Muscle of back (tissue), 11 donors: ENCODE results near the gene PDGFB. TPM values are rescaled to one million over a fixed set of nuclear protein-coding genes. Genes with fewer than 3 reads are reported as not detected.

Experiments used
- DNase-seq, 3 donors: peaks; one replicate each; pipeline versions ENCODE4 v3.0.0 to v3.0.0-alpha.2; 2013
- polyA plus RNA-seq, 10 donors: library from polyadenylated mRNA; unstranded; fragments of 120-200 nt; gene quantifications; one replicate each; pipeline ENCODE4 v1.2.1, GENCODE V29; 2013; ENCODE audit not compliant: insufficient read length in 10 of 10

The PDGFB gene
- polyA plus RNA-seq, 10 donors = 14.6 to 23.9 (median 16.9) TPM

DNA sequence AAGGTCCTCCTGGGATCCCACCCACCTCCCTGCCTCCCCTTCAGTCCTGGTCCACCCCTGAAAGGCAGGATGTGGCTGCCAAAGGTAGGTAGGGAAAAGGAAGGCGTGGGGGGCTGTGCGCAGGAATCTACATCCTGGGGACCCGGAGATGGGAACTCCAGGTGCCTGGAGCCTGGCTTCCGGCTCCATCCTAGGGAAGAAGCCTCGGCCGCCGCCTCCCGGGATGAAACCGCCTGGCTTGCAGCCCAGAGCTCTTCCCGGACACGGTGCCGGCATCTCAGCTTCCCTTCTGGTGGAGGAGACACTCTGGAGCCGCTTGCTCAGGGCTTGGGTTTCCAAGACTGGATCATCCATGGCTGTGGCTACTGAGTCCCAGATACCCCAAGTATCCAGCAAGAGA, 33.3 kb upstream of the PDGFB start:
- peak in 1 of 3 donors; percentile 73 for DNase-seq

DNA sequence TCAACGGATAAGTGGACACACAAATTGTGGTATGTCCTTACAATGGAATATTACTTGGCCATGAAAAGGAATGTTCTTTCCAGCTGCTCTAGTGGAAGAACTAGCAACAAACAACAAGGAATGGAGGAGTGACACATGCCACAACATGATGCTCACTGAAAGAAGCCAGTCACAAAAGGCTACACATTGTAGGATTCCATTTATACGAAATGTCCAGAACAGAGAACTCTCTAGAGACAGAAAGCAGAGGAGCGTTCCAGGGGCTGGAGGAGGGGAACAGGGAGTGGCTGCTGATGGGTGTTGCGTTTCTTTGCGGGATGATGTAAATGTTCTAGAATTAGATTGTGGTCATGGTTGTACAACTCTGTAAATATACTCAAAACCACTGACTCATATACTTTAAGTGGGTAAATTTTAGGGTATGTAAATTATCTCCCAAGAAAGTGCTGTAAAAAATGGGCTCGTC, 32.4 kb upstream of the PDGFB start:
- DNase-seq = peak in 1 of 3 donors; percentile 61

DNA sequence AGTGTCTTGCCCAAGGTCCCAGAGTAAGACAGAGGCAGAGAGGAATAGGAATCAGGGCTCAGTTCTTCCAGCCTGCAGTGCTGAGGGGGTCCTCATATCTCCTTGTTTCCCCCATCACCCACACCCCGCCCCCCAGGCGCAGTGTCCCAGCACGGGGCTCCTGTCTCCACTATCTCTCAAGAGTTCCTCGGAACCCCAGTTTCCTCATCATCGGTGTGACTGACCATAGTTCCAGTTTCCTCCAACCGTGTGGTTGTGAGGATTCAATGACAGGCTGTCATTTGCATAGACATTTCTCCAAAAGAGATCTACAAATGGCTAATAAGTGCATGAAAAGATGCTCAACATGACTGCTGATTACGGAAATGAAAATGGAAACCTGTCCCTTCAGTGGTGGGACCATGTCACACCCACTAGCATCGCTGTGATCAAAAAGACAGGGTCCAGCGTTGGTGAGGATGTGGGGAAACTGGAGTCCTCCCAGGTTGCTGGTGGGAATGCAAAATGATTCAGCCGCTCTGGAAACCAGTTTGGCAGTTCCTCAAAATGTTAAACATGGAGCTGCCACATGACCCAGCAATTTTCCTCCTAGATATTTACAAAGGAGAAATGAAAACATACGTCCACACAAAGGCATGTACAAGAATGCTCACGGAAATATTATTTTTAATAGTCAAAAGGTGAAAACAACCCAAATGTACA, 31.8 kb upstream of the PDGFB start:
- no peak for DNase-seq

DNA sequence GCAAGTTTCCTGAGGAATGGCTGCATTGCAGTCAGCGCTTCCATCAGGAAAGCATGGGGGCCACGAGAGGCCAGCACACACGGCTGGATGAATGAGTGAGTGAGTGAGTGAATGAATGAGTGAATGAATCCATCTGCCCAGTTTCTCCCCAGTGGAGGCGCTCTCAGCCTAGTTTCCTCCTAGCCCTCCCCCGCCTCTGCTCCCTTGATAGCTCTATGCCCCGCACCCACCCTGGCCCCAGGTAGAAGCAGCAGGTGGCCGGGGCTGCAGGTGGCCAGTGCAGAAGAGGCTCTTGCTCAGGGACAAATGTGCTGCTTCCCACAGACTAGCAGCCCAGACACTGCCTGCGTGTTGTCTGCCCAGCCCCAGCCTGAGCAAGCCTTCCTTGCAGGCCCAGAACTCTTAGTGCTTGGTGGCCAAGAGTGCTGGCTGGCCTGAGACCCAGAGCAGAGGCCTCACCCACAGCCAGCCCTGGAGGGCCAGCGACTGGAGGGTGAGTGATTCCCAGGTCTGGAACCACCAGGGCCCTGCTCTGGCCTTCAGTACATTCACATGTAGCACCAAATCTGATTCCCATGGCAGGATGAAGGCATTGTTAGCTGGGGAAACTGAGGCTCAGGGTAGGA, 31.1 kb upstream of the PDGFB start:
- no peak for DNase-seq

DNA sequence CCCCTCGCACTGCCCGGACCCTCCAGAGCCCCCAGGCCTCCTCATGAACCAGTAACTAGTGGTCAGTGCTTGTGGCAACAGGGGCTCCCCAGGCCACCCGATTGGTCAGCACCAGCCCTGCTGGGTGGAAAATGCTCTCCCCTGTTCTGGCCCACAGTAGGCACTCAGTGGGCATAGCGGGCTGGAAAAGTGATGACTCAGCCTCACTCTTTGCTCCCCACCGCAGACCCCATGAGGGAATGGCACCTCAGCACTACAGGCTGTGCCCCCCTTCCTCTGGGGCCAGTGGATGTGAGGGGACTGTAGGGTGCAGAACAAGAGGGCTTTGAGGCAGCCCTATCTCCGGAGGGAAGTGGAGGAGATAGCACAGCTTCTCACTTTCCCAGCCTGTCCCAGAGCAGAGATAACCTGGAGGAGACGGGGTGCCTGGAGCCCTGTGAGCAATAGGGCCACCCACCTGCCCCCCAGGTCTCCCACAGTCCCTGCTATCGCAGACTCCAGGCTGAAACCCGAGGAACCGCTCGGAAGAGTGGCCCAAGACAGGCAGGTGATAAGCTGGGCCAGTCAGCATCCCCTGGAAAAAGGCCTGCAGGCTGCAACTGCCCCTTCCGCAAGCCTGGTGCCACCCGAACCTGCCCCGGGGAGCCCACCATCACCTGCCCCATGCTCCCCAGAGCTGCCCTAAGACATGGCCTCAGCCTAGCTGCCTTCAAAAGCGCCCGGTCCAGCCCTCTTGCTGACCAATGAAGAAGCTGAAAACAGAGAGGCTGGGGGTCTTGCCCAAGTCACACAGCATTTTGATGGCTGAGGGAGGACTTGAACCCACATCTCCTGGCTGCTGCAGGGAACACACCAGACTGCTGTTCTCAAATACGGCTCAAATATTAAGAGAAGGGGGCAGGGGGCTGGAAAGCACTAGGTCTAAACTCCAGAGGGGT, 29.4 kb upstream of the PDGFB start:
- no peak for DNase-seq

DNA sequence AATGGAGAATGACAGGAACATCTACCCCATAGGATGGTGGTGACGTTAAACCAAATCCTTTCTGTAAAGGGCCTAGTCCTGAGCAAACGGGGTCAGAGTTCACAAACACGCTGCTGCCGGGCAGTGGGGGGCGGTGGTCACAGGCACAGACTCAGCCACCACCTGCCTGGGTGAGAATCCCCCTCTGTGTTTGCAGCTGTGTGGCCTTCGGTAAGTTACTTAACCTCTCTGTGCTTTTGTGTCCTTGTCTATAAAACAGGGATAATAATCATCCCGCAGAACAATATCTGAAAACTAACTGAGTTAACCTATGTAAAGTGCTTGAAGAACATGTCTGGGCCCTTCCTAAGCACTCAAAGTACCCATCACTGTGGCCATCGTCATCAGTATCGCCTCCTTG, 26.0 kb upstream of the PDGFB start:
- no peak for DNase-seq

DNA sequence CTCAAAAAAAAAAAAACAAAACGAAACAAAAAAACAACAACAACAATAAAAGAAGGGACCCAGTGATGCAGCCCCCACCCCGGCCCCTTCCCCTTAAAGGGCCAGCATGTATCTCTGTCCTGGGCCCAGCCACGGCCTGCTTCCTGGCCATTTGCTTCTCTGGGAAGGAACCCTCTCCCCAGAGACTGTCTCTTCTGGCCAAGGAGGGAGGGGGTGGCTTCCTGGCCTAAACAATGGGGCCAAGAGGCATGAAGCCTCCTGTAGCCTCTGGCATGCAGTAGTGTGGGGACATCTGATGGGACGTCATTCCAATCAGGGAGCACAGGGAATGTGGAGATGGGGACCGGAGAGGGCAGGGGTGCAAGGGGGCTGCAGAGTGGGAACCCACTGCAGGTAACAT, 25.5 kb upstream of the PDGFB start:
- DNase-seq = no peak

DNA sequence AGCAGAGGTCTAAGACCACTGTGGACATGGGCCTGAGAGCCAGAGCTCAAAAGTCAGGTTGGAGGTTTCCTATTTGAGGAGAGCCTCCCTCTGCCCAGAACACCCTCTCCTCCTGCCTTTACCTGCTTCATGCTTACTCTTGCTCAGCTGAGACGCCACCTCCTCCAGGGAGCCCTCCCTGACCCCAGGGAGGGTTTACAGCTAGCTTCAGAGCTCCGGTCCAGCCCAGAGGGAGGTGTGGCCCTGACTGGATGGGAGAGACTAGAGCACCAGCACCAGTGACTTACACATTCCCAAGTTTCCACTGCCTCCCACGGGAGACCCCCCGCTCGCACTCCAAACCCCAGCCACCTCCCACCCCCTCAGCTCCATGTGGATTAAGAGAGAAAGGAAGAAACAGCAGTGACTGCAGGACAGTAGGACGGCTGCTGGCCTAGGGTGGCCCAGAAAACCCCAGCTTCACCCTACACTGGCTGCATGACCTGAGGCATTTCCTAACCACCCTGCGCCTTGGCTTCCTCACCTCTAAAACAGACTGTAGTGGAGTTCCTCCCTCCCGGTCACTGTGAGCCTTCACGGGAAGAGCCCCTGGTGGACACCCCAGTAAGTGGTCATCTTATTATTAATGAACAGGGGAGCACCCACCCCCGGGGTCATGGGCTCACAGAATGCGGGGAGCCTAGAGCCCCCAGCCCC, 24.5 kb upstream of the PDGFB start:
- DNase-seq = no peak

DNA sequence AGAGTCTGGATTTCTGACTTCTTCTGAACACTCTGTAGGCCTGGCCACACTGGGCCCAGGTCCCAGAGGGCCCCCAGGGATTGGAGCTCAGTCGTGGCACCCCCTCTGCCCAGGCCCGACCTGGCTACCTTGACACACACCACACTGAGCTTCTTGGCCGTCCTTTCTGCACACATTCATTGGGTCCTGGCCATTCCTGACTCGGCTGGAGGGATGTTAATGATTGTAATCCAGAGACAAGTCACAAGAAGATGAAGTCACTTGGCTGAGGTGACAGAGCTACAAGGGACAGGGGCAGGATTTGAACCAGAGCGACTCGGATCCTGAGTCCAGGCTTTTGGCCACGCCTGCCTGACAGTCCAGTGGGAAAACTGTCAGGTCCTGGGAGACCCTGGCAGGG, 23.9 kb upstream of the PDGFB start:
- DNase-seq = no peak

DNA sequence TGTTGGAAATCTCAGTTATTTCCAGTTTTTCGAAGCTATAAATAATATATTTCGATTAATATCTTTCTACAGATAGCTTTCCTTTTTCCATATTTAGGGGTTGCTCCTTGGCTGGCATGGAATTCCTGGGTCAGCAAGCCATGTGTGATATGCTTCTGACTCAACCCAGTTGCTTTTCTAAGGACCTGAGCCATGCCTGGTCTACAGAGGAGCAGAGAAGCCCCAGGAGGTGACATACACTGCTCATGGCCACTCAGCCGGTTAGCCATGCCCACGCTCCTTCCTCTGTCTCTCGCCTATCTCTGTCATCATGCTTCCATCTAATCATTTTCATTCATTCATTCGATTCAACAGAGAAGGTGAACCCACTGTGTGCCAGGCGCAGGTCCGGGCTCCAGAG, 23.2 kb upstream of the PDGFB start:
- no peak for DNase-seq

DNA sequence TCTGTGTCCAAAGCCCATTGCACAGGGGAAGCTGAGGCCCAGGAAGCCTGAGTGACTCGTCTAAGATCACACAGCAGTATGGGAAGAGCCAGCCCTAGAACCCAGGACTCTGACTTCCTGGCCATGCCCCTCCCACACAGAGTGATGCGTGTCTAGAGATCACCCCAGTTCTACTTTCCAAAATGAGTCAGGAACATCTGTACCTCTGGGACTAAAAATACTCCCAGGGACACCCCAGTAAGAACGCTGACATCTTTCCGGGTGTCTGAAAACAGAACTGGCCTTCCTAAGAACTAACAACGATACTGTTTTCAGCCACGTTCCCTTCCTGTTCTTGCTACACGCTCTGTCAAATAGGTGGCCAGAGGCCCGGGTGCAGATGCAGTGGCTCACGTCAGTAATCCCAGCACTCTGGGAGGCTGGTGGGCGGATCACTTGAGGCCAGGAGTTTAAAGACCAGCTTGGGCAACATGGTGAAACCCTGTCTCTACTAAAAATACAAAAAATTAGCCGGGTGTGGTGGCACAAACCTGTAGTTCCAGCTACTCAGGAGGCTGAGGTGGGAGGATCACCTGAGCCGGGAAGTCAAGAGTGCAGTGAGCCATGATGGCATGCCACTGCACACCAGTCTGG, 21.7 kb upstream of the PDGFB start:
- peak in 1 of 3 donors; percentile 49 for DNase-seq

DNA sequence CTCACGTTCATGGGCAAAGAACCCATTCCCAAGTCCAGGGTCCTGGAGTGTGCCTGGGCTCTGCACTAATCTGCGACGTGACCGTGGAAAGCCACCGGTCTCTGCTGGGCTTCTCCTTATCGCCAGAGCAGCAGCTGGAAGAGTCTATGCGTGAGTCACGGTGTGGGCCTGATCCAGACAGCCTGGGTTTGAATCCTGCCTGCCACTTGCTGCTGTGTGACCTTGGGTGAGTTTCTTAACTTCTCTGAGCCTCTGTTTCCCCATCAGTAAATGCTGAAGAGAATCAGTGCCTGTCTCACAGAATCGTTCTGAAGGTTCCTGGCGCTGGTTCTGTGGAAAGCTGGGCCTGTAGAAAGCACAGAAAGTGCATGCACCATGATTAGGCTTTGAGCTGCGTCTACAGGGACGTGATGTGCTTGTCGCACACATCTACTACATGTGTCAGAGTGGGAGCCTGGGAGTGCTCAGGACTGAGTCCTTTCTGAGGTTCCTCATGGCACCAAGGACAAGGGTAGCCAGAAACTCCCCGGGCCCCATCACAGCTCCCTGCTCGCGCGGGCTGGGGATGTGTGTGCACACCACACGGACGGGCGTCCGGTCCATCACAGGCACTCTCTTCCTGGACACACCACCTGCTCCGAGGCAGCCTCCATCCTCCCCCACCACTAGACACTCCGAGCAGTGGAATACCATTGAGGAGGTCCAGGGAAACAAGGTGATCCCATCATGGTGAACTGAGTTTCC, 20.5 kb upstream of the PDGFB start:
- DNase-seq = no peak

DNA sequence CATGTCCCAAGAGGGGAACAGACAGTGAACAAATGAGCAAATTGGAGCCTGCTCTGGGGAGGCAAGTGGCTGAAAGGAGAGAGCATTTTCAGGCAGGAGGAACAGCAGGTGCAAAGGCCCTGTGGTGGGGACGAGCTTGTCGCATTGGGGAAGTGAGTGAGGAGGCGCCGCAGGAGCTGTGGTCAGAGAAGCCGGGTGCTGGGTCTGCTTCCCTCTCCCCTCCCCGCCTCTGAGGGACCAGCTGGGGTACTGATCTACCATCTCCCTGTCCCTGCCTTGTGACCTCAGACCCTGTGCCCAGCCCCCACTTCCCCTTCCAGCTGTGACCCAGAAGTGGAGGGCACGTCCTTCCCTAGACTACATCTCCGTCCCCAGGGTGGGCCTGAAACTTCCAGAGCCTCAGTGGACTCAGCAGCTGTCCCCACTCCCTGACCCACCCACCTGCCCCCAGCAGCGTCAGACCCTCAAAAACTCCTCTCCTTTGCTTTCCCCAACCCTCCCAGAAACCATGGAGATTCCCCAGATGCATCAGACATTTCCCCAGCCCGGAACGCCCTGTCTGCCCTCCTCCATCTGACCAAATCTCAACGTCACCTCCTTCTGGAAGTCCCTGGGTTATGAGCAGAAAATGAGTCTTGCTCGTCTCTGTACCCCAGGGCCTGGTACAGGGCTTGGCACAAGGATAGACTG, 19.7 kb upstream of the PDGFB start:
- peak in 1 of 3 donors; percentile 46 for DNase-seq

DNA sequence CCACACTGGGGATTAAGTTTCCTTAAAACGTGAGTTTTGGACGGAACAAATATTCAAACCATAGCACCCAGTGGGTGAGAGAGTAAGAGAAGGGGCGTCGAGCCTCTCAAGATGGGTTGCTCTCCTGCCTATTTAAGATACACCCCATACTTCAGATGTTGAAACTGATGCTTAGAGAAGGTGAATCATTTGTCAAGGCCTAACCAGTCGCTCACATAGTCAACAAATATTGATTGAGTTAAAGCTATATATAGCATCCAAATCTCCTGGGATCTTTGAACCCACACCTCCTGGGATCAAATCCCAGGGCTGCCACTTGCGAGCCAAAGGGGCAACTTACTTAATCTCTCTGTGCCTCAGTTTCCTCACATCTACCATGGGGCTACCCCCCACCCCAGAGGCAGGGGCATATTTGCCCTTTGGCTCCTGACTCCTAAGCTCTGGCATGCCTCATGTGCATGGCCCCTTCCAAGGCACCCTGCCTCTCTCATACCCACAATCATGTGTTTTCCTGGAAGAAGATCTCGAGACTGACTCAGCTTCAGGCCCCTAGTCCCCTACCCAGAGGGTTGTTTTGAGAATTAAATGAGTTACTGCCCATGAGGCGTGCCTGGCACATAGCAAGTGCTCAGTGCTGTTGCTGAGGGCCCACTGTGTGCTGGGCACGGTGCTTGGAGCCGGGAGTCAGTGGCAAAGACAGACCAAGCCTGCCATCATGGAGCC, 19.0 kb upstream of the PDGFB start:
- DNase-seq = no peak

DNA sequence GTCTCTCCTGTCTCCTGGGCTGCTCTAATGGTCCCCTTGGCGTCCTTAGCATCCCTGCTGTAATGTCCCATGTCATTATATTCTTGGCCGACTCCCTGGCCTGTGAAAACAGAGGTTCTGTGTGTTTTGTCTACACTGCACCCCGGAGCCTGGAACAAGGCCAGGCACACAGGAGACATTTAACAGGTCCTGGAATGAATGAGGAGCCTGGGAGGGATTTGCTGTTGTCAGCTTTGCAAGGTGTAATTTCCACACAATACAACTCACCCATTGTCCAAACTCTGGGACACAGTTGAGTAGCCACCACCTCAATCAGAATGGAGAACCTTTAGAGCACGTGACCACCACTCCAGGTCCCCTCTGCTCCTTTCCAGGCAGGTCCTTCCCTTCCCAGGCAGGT, 14.9 kb upstream of the PDGFB start:
- no peak for DNase-seq

DNA sequence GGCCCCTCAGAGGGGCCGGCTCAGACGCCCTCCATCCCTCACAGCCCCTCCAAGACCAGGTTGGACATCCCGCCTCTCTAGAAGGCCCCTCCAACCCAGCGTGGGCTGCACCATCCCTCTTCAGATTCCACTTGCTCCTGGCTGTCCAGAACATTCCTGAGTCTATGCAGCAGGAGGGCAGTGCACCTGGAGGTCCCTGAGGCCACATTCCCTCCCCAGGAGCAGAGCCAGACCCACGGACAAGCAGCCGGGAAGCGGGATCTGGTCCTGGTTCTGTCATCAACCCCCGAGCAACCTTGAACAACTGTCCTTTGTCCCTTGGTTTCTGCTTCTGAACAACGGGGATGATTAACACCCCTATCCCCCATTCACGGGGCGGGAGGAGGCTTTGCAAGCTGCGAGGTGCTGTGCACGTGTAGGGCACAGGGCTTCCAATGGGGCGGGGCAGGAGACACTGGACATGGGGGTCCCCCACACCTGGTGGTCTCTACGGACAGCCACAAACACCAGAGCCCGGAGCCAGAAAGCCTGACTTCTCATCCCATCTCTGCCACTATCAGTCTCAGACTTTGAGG, 13.2 kb upstream of the PDGFB start:
- no peak for DNase-seq

DNA sequence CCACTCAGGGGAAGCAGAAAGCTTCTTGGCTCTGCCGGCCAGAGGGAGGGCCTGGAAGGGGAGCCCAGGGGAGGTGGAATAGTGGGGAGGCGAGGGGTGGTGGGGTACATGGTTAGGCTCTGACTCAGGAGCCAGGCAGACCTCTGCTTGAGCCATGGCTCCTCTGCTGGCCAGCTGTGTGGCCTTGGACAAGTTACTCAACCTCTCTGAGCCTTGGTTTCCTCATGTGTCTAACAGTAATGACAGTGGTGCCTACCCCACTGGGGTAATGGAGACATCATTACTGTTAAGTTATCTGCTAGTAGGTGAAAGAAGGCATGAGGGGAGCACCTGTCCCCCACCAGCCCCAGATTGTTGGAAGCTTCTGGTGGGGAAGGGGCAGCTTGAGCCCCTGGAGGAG, 12.2 kb upstream of the PDGFB start:
- no peak for DNase-seq

DNA sequence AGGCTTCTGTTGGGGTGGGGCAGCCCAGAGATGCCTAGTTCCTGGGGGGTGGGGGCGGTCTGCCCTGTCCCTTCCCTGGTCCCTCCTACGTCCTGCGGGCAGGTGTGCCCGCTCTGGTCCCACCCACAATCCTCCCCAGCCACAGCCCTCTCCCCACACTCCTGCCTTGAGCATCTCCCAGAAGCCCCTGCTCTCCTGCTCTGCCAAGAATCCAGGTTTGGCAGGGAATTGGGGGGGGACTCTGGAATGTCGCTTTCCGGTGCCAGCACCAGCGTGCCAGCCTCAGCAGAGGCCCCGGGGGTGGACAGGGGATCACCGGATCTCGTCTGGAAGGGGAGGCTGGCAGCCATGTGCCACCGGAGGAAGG, 11.4 kb upstream of the PDGFB start:
- no peak for DNase-seq
